Panc1 (cell line): ENCODE data around the gene TBC1D2. TPM values are rescaled to one million over a fixed set of nuclear protein-coding genes. Genes with fewer than 3 reads are reported as not detected.

Experiments
- ATAC-seq: fragments of 200-7000 bp; cut with Tn5 transposase; 2 replicates; pipeline ENCODE4 v1.9.1; 2020; ENCODE audit warnings: mild to moderate bottlenecking, moderate library complexity
- BruUV-seq: library from RNA; stranded (reverse); fragments of 400-500 nt; replicated peaks from 2 replicates; lab custom pipeline; 2021; lab: Mats Ljungman, UMichigan
- CTCF ChIA-PET: fragments of 300-600 bp; sonication (Branson Sonifier 250); formaldehyde crosslinking; loops from one replicate; lab custom pipeline; 2022; ENCODE audit warnings: antibody characterized with exemption; lab: Charles Lee
- POLR2A ChIA-PET: fragments of 300-600 bp; sonication (Branson Sonifier 250); formaldehyde crosslinking; loops from one replicate; lab custom pipeline; 2022; ENCODE audit warnings: antibody characterized with exemption; lab: Charles Lee
- DNase-seq: peaks from one replicate; pipeline ENCODE4 v3.0.0-alpha.2; 2010; ENCODE audit warnings: low read depth, low spot score
- H3K27ac ChIP-seq: 2 replicates; pipeline ENCODE4 v1.5.1; 2011; ENCODE audit warnings: mild to moderate bottlenecking, low read length, inconsistent platforms
- H3K27me3 ChIP-seq: fragments of 200-500 bp; sonication (Bioruptor generic); 2 replicates; pipeline ENCODE4 v1.6.0; 2014; ENCODE audit warnings: low read length, inconsistent platforms; ENCODE audit not compliant: control insufficient read depth, insufficient read depth
- H3K36me3 ChIP-seq: fragments of 200-500 bp; sonication (Bioruptor generic); 2 replicates; pipeline ENCODE4 v1.5.1; 2014; ENCODE audit warnings: inconsistent platforms, mild to moderate bottlenecking, low read length, moderate library complexity; ENCODE audit not compliant: control insufficient read depth, insufficient read depth
- H3K4me1 ChIP-seq: 2 replicates; pipeline ENCODE4 v1.5.1; 2011; ENCODE audit warnings: inconsistent platforms, mild to moderate bottlenecking, low read length, moderate library complexity; ENCODE audit not compliant: control insufficient read depth, insufficient read depth
- H3K4me3 ChIP-seq, 2 experiments: 2 replicates each; pipeline ENCODE4 v1.5.1; 2011 to 2012; ENCODE audit warnings: low read depth in 2 of 2, low read length in 2 of 2, mild to moderate bottlenecking in 2 of 2, inconsistent platforms in 1 of 2, moderate library complexity in 1 of 2
- H3K9me3 ChIP-seq: fragments of 200-500 bp; sonication (Bioruptor generic); 2 replicates; pipeline ENCODE4 v1.5.1; 2014; ENCODE audit warnings: low read depth, mild to moderate bottlenecking, inconsistent platforms, low read length, moderate library complexity; ENCODE audit not compliant: control insufficient read depth, insufficient read depth
- POLR2AphosphoS5 ChIP-seq: IDR thresholded peaks from 2 replicates; pipeline ENCODE4 v1.6.1; 2012; ENCODE audit warnings: mild to moderate bottlenecking, low read depth, low read length, moderate library complexity
- SIN3A ChIP-seq: IDR thresholded peaks from 2 replicates; pipeline ENCODE4 v1.6.1; 2012; ENCODE audit warnings: low read depth, mild to moderate bottlenecking, low read length, moderate library complexity, borderline replicate concordance; ENCODE audit not compliant: insufficient read depth
- TCF7L2 ChIP-seq: IDR thresholded peaks from 2 replicates; pipeline ENCODE4 v1.6.1; 2011; ENCODE audit warnings: mild to moderate bottlenecking, low read depth, low read length, inconsistent platforms
- in situ Hi-C: cut with HindIII; loops from 2 replicates; pipeline ENCODE4 v1.10.0; 2016; ENCODE audit warnings: low sequenced_read_pairs, low pct_unique_long_range_greater_than_20kb
- intact Hi-C: fragments of 100-400 bp; cut with micrococcal nuclease; formaldehyde crosslinking; loops from one replicate; pipeline ENCODE4 v1.10.0; 2022; ENCODE audit not compliant: unreplicated experiment
- total RNA-seq: library from RNA; stranded (reverse); gene quantifications from one replicate; pipeline ENCODE4 v1.2.1, GENCODE V29; 2021; ENCODE audit not compliant: unreplicated experiment
- TF ChIP-seq, protein P1 (sequence below): fragments of 450-650 bp; IDR thresholded peaks from 2 replicates; pipeline ENCODE4 v1.5.1; 2017; ENCODE audit warnings: mild to moderate bottlenecking
- TF ChIP-seq, protein P2 (sequence below), 2 experiments: IDR thresholded peaks; 2 replicates each; pipeline ENCODE4 v1.6.1; 2011 to 2012; ENCODE audit warnings: low read depth in 2 of 2, control low read depth in 1 of 2, low read length in 1 of 2, mild to moderate bottlenecking in 1 of 2, moderate library complexity in 1 of 2; ENCODE audit not compliant: insufficient read depth in 1 of 2

TBC1D2 gene
- total RNA-seq, 1 experiment from 2014 or later: 2.4 TPM

DNA sequence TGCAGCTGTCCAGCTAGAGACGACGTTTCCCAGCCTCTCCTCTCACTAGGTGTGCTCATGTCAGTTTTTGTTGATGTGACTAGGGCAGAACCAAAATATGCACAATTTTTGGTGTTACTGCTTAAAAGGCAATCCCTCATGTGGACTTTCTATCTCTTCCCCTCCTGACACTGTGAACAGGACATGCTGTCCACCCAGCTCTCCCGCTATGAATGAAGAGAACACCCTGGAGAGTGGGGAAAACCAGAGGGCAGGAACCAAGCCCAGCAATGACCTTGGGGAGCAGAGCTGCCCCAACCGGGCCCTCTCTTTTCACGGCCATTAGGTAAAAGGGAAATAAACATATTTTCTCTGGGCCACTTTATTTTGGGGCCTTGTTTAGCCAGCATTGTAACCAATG lies 46.7 kb upstream of the TBC1D2 start:
- no peak overlapping the region for H3K27ac ChIP-seq
- DNase-seq (no peak), ATAC-seq (no peak)
- no peaks in the 10 kb centered on the region for H3K9me3 ChIP-seq
- H3K4me1 ChIP-seq: no peaks in the 10 kb centered on the region
- H3K36me3 ChIP-seq: no peaks in the 10 kb centered on the region
- in situ Hi-C loops (no loop called here), intact Hi-C loops (no loop called here)
- H3K27me3 ChIP-seq: no peaks in the 10 kb centered on the region
- TF ChIP-seq SIN3A (no peak), TCF7L2 (no peak), POLR2AphosphoS5 (no peak)
- TF ChIP-seq, protein P1, sequence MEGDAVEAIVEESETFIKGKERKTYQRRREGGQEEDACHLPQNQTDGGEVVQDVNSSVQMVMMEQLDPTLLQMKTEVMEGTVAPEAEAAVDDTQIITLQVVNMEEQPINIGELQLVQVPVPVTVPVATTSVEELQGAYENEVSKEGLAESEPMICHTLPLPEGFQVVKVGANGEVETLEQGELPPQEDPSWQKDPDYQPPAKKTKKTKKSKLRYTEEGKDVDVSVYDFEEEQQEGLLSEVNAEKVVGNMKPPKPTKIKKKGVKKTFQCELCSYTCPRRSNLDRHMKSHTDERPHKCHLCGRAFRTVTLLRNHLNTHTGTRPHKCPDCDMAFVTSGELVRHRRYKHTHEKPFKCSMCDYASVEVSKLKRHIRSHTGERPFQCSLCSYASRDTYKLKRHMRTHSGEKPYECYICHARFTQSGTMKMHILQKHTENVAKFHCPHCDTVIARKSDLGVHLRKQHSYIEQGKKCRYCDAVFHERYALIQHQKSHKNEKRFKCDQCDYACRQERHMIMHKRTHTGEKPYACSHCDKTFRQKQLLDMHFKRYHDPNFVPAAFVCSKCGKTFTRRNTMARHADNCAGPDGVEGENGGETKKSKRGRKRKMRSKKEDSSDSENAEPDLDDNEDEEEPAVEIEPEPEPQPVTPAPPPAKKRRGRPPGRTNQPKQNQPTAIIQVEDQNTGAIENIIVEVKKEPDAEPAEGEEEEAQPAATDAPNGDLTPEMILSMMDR: no peak
- TF ChIP-seq, protein P2, sequence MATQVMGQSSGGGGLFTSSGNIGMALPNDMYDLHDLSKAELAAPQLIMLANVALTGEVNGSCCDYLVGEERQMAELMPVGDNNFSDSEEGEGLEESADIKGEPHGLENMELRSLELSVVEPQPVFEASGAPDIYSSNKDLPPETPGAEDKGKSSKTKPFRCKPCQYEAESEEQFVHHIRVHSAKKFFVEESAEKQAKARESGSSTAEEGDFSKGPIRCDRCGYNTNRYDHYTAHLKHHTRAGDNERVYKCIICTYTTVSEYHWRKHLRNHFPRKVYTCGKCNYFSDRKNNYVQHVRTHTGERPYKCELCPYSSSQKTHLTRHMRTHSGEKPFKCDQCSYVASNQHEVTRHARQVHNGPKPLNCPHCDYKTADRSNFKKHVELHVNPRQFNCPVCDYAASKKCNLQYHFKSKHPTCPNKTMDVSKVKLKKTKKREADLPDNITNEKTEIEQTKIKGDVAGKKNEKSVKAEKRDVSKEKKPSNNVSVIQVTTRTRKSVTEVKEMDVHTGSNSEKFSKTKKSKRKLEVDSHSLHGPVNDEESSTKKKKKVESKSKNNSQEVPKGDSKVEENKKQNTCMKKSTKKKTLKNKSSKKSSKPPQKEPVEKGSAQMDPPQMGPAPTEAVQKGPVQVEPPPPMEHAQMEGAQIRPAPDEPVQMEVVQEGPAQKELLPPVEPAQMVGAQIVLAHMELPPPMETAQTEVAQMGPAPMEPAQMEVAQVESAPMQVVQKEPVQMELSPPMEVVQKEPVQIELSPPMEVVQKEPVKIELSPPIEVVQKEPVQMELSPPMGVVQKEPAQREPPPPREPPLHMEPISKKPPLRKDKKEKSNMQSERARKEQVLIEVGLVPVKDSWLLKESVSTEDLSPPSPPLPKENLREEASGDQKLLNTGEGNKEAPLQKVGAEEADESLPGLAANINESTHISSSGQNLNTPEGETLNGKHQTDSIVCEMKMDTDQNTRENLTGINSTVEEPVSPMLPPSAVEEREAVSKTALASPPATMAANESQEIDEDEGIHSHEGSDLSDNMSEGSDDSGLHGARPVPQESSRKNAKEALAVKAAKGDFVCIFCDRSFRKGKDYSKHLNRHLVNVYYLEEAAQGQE (IDR thresholded peaks at IDR 0.05; ENCODE audit: insufficient read depth in 1 of 2, low read depth in 2 of 2, low read length in 1 of 2): no peak
- no peak overlapping the region for H3K4me3 ChIP-seq
- no TSS peak for BruUV-seq
- CTCF ChIA-PET: no interaction called here
- POLR2A ChIA-PET: no interaction called here

- ChIA-PET POLR2A (no interaction called here), CTCF (no interaction called here)
- Histone ChIP-seq H3K4me3 (no peak overlapping the region), H3K9me3 (no peaks in the 10 kb centered on the region), H3K36me3 (no peaks in the 10 kb centered on the region), H3K4me1 (no peaks in the 10 kb centered on the region), H3K27me3 (no peaks in the 10 kb centered on the region), H3K27ac (no peak overlapping the region)
- intact Hi-C loops (no loop called here), in situ Hi-C loops (no loop called here)
- TF ChIP-seq, protein P1: no peak
- TF ChIP-seq POLR2AphosphoS5 (no peak), TCF7L2 (no peak), SIN3A (no peak)
- TF ChIP-seq, protein P2 (IDR thresholded peaks at IDR 0.05; ENCODE audit: insufficient read depth in 1 of 2, low read depth in 2 of 2, low read length in 1 of 2): no peak
- no peak for ATAC-seq
- no peak for DNase-seq
- no TSS peak for BruUV-seq
Observed at GRCh38 chr9:98300611-98301010, 45.2 kb upstream of the TBC1D2 start.
